ENCODE results near the gene MCFD2.

DNA sequence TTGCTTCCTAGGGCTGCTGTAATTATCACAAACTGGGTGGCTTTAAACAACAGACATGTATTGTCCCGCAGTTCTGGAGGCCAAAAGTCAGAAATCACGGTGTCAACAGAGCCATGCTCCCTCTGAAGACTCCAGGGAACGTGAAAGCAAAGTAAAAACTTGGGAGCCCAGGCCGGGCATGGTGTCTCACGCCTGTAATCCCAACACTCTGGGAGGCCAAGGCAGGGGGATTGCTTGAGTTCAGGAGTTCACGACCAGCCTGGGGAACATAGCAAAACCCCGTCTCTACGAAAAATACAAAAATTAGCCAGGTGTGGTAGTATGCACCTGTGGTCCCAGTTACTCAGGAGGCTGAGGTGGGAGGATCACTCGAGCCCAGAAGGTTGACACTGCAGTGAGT lies 63.5 kb downstream of the MCFD2 start:
- TF ChIP-seq POLR2A (IDR thresholded peaks at IDR 0.05) = no peak
- TF ChIP-seq, protein P1, sequence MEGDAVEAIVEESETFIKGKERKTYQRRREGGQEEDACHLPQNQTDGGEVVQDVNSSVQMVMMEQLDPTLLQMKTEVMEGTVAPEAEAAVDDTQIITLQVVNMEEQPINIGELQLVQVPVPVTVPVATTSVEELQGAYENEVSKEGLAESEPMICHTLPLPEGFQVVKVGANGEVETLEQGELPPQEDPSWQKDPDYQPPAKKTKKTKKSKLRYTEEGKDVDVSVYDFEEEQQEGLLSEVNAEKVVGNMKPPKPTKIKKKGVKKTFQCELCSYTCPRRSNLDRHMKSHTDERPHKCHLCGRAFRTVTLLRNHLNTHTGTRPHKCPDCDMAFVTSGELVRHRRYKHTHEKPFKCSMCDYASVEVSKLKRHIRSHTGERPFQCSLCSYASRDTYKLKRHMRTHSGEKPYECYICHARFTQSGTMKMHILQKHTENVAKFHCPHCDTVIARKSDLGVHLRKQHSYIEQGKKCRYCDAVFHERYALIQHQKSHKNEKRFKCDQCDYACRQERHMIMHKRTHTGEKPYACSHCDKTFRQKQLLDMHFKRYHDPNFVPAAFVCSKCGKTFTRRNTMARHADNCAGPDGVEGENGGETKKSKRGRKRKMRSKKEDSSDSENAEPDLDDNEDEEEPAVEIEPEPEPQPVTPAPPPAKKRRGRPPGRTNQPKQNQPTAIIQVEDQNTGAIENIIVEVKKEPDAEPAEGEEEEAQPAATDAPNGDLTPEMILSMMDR (IDR thresholded peaks at IDR 0.05) = no peak

All from body of pancreas (tissue), 4 donors.